Stomach (tissue), 4 donors: ENCODE results near the gene CYREN.

ENCODE experiments used
- EP300 ChIP-seq: sonication (generic); formaldehyde crosslinking; IDR thresholded peaks from one replicate; pipeline ENCODE4 v1.6.1; 2017; ENCODE audit warnings: antibody characterized with exemption
- POLR2A ChIP-seq, 4 donors: fragments of 450-650 bp; IDR thresholded peaks; one replicate each; pipeline ENCODE4 v1.6.1; 2016; ENCODE audit warnings: antibody characterized with exemption in 4 of 4, control low read depth in 2 of 4, mild to moderate bottlenecking in 1 of 4, moderate library complexity in 1 of 4

GRCh38 chr7:135150072-135150782 lies 20.3 kb downstream of the CYREN start:
- no peak for TF ChIP-seq POLR2A (IDR thresholded peaks at IDR 0.05)
- TF ChIP-seq EP300, result no peak
